Body of pancreas (tissue), 4 donors: ENCODE results near the gene SCAF4.

ENCODE experiments used
- CTCF ChIP-seq, 7 experiments: fragments of 450-650 bp in 4 of 7; fragments of 200-600 bp in 3 of 7; sonication (generic) in 3 of 7; IDR thresholded peaks; one replicate each; pipeline ENCODE4 v1.5.1; 2016 to 2019; ENCODE audit warnings: antibody characterized with exemption in 7 of 7
- POLR2A ChIP-seq, 3 donors: fragments of 450-650 bp; IDR thresholded peaks; one replicate each; pipeline ENCODE4 v1.6.1; 2016; ENCODE audit warnings: antibody characterized with exemption in 3 of 3, mild to moderate bottlenecking in 2 of 3

GRCh38 chr21:31728952-31729351 is 3.0 kb downstream of the SCAF4 start:
- TF ChIP-seq CTCF (IDR thresholded peaks at IDR 0.05): no peak
- no peak for TF ChIP-seq POLR2A (IDR thresholded peaks at IDR 0.05)
